GM10266 (cell line): ENCODE results near the gene GJA8.
"Not testable (repeated sequence)": the region's sequence is repeated elsewhere in the genome, so short reads cannot be mapped to it uniquely, and the experiment has no call there.

Experiments used
- DNase-seq: peaks from one replicate; pipeline ENCODE4 v3.0.0; 2012; ENCODE audit errors: extremely low spot score
- TF ChIP-seq, protein P1 (sequence below): IDR thresholded peaks from 2 replicates; pipeline ENCODE4 v1.5.1; 2012; ENCODE audit warnings: mild to moderate bottlenecking, low read depth; ENCODE audit not compliant: control insufficient read depth, insufficient read depth; ENCODE audit errors: missing control alignments

GJA8 gene

DNA sequence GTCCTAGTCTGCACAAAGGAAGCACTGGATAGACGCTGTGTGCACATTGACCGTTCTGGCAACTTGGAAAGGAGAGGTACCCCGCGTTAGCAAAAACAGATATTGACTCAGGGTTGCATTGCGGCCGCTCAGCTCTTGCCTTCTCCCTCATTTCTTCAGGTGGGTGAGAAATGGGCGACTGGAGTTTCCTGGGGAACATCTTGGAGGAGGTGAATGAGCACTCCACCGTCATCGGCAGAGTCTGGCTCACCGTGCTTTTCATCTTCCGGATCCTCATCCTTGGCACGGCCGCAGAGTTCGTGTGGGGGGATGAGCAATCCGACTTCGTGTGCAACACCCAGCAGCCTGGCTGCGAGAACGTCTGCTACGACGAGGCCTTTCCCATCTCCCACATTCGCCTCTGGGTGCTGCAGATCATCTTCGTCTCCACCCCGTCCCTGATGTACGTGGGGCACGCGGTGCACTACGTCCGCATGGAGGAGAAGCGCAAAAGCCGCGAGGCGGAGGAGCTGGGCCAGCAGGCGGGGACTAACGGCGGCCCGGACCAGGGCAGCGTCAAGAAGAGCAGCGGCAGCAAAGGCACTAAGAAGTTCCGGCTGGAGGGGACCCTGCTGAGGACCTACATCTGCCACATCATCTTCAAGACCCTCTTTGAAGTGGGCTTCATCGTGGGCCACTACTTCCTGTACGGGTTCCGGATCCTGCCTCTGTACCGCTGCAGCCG, 5.4 kb downstream of the GJA8 start:
- no peak for DNase-seq
- TF ChIP-seq, protein P1, sequence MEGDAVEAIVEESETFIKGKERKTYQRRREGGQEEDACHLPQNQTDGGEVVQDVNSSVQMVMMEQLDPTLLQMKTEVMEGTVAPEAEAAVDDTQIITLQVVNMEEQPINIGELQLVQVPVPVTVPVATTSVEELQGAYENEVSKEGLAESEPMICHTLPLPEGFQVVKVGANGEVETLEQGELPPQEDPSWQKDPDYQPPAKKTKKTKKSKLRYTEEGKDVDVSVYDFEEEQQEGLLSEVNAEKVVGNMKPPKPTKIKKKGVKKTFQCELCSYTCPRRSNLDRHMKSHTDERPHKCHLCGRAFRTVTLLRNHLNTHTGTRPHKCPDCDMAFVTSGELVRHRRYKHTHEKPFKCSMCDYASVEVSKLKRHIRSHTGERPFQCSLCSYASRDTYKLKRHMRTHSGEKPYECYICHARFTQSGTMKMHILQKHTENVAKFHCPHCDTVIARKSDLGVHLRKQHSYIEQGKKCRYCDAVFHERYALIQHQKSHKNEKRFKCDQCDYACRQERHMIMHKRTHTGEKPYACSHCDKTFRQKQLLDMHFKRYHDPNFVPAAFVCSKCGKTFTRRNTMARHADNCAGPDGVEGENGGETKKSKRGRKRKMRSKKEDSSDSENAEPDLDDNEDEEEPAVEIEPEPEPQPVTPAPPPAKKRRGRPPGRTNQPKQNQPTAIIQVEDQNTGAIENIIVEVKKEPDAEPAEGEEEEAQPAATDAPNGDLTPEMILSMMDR = no peak

DNA sequence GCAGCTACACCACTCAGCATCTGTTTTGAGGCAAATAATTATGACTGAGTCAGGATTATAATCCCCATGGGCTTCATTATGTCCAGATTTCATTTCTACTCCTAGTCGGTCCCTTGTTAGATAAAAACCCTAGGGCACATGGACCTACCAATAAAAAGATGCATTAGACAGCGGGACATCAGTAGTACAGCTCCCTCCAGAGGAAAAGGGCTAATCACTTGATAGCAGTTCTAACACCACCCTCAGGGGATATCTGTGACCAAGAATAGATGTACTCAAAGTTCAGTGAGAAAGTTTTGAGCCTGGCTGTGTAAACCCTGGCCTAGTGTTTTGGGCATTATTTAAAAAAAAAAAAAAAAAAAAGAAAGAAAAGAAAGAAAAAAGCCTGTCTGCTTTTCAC, 10.0 kb downstream of the GJA8 start:
- TF ChIP-seq, protein P1 = no peak
- no peak for DNase-seq

DNA sequence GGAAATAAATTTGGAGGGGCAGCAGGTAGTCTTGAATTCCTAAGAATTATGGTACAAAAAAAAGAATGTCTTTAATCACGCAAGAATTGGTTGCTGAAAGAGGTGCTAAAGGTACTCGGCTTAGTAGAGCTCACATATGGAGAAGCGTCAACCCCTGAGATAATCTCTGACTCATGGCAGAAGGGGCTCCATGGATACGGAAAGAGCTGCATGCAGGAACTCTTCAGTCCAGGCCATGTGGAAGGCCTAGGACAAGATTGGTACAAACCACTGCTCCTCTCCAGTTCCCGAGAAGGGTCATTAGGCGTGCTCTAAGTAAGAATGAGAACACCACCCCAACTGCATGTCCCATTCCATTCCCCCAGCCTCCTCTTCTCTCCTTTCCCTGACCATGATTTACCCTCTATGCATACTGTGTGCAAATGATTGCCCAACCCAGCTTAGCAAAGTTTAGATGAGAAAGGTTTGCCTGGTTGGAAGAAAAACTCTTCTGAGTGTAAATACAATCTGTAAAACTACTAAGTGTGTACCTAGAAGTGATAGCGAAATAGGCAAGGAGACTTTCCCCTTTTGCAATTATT, 10.9 kb downstream of the GJA8 start:
- no peak for DNase-seq
- TF ChIP-seq, protein P1 = no peak

DNA sequence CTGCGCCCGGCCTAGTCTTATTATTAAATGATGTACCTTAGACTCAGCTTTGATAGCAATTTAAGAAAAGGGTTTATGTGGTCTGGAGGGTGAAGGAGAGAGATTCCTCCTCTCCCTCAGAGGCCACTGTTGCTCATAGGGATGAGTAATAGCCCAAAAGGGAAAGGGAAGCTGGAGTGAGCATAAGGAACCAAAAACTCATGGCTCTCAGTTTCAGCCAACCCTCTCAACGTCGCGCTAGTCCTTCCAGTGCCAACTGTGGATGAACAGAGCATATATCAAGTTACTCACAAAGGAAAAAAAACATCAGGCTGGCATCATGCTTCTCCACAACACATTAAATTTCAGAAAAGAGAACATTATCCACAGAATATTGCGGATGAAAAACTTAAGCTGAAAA, 17.3 kb downstream of the GJA8 start:
- DNase-seq = no peak
- TF ChIP-seq, protein P1 = no peak

DNA sequence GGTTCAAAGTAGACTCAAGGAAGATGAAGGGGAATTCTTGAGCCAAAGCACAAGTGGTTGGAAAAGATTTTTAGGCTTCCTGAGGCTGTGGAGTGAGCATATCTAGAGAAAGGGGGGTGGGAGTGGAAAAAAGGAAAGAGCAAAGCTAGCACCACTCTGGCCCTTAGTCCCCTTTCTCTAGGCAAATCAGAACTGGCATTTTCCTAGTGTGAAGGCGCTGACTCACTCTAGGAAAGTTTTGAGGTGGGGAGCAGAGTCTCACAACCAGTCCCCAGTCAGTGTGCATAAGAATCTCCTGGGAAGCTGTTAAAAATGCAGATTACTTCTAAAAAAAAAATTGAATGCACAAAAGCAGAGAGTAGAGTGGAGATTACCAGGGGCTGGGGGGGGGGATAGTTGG, 22.2 kb downstream of the GJA8 start:
- no peak for DNase-seq
- TF ChIP-seq, protein P1 = no peak

DNA sequence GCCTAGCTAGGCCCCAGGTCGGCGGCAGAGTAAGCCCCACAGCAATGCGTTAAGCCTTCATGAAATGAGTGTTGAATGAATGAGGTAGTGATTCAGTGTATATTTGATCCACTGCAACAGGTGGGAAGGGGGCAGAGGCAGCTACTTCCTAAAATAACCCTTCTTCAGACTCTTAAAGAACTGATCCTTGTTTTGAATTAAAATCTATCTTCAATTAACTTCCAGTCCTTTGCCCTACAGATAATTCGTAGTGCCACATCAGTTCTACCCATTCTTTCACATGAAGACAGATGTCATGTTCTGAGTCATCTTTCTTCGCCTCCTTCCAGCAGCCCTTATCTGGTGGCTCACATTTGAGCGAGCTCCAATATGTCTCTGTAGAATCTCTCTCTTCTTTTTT, 24.6 kb downstream of the GJA8 start:
- DNase-seq = not testable (repeated sequence)

DNA sequence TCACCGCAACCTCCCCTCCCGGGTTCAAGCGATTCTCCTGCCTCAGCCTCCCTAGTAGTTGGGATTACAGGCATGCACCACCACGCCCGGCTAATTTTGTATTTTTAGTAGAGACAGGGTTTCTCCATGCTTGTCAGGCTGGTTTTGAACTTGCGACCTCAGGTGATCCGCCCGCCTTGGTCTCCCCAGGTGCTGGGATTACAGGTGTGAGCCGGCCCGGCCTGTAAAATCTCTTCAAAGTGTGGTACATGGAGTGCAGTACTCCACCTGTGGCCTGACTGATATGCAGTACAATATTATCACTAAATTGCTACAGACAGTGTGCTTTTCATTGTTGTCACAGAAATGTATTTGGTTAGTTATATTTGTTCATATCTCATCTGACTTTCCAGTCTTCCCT, 25.1 kb downstream of the GJA8 start:
- not testable (repeated sequence) for DNase-seq

DNA sequence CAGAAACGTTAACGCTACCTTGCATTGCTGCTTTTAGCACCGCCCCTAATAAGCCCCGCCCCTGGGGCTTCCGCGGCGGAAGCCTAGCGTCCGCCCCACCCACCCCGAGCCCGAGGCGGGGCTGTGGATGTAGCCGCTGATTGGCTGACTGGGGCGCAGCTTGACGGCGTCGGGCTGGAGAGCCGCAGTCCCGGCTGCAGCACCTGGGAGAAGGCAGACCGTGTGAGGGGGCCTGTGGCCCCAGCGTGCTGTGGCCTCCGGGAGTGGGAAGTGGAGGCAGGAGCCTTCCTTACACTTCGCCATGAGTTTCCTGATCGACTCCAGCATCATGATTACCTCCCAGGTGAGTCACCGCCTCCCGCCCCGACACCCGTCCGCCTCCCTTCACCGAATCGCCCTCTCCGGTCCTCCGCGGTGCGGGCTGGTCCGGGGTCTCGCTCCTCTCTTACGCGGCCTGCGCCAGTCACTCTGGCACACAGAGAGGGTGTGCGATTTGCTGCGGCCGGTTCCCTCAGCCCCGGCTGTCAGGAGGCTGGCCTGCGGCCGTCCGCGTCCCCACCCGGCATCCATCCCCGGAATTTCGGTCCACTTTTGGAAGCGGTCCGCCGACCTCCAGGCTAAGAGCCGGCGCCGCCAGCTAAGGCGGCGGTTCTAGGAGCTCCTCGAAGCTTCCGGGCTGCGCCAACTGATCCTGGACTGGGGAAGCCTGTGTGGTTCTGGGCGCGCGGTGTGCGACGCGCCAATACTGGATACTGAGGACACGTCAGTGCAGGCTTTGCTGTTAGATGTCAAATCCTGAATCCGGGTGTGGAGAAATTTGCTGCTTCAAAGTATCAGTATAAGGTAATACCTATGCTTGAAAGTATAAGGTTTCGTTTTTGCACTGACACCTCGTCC, 25.9 kb downstream of the GJA8 start, which contains the start of gene GPR89B:
GPR89B (plus strand) TSS at position 185 of the 897 bp plus-strand sequence; CDS start at position 302, 117 bp downstream.
- peak; percentile 83 for DNase-seq

DNA sequence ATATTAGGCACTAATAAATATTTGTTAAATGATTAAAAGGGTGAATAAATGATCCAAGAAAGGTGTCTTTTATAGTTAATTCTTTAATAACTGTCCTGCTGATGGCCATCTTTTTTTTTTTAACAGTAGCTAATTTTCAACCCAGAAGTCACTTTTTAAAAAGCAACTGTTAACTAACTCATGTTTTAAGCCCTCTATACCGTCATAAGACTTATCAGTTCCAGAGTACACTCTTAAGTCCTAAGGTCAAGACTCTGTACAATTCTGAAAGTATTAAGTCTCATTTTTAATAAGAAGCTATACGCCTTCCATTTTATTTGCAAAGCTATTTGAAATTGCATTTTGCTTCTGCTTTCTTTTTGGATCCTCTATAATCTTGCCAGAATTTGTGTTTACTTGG, 28.5 kb downstream of the GJA8 start:
- not testable (repeated sequence) for DNase-seq

DNA sequence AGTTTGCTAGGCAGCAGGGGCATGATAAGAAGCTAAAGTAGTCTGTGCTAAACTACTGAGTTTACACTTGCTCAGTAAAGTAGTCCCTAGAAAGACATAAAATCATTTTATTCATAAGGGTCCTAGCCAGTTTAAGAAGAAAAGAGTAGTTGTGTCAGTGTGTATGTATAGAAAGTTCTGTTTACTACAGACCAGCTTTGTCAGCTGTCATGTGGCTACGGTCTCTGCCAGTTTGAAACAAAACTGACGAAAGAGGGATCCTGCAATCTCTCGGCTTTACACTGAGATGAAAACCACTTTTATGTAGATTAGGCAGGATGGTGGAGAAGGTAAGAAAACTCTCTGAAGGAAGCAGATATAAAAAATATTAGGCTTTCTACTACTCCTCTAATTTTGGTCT, 32.7 kb downstream of the GJA8 start:
- not testable (repeated sequence) for DNase-seq

DNA sequence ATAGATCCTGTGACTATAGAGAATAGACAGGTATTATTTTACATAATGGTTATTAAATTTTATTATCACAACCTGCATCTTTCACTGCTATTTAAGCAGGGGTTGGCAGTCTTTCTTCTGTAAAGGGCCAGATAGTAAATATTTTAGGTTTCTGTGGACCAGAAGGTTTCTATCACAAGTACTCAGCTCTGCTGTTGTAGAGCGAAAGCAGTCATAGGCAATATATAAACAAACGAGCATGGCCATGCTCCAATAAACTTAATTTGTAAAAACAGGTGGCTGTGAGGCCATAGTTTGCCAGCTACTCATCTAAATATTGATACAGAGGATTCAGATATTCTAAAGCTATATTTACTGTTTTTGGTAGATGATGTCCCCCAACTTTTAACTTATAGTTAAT, 37.9 kb downstream of the GJA8 start:
- not testable (repeated sequence) for DNase-seq

DNA sequence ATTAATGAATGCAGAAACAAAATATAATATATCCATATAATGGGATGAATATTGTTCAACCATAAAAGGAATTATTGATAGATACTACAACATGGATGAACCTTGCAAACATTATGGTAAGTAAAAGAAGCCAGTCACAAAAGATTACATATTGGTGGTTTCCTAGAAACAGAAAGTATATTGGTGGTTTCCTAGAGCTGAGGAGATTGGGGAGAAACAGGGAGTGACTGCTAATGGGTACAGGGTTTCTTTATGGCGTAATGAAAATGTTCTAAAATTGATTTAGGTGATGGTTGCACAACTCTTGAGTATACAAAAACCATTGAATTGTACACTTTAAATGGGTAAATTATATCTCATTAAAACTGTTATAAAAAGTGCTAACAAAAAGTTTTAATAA, 40.0 kb downstream of the GJA8 start:
- DNase-seq = not testable (repeated sequence)

DNA sequence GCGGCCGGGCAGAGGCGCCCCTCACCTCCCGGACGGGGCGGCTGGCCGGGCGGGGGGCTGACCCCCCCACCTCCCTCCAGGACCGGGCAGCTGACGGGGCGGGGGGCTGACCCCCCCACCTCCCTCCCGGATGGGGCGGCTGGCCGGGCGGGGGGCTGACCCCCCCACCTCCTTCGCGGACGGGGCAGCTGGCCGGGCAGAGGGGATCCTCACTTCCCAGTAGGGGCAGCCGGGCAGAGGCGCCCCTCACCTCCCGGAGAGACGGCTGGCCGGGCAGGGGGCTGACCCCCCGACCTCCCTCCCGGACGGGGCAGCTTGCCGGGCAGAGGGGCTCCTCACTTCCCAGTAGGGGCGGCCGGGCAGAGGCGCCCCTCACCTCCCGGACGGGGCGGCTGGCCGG, 46.9 kb downstream of the GJA8 start:
- not testable (repeated sequence) for DNase-seq
